Neuronal stem cell (in vitro differentiated cells): ENCODE results near the gene NGFR.
A peak's percentile ranks its signal among the peaks of the same experiment; 100 is the strongest.

Experiments used
- DNase-seq: peaks from one replicate; pipeline ENCODE4 v3.0.0-alpha.2; 2013; ENCODE audit warnings: low spot score
- H2AFZ ChIP-seq: one replicate; pipeline ENCODE4 v1.6.1; 2013; ENCODE audit warnings: mild to moderate bottlenecking, low read length, inconsistent platforms
- H2AK5ac ChIP-seq: 2 replicates; pipeline ENCODE4 v1.6.1; 2013; ENCODE audit warnings: low read depth, mild to moderate bottlenecking, inconsistent platforms, low read length, moderate library complexity, mixed read lengths
- H2BK120ac ChIP-seq: 2 replicates; pipeline ENCODE4 v1.6.1; 2013; ENCODE audit warnings: low read depth, mild to moderate bottlenecking, inconsistent platforms, low read length, moderate library complexity, mixed read lengths
- H2BK12ac ChIP-seq: one replicate; pipeline ENCODE4 v1.6.1; 2013; ENCODE audit warnings: low read length, inconsistent platforms
- H2BK15ac ChIP-seq: 2 replicates; pipeline ENCODE4 v1.6.1; 2013; ENCODE audit warnings: mild to moderate bottlenecking, low read length, inconsistent platforms, mixed read lengths
- H2BK5ac ChIP-seq: one replicate; pipeline ENCODE4 v1.6.1; 2013; ENCODE audit warnings: inconsistent platforms, mild to moderate bottlenecking, low read length, moderate library complexity
- H3K14ac ChIP-seq: one replicate; pipeline ENCODE4 v1.6.1; 2013; ENCODE audit warnings: low read length, inconsistent platforms
- H3K18ac ChIP-seq: 2 replicates; pipeline ENCODE4 v1.6.1; 2013; ENCODE audit warnings: low read length, inconsistent platforms
- H3K23ac ChIP-seq: 2 replicates; pipeline ENCODE4 v1.6.1; 2013; ENCODE audit warnings: low read depth, mild to moderate bottlenecking, mixed read lengths, low read length, inconsistent platforms; ENCODE audit not compliant: poor library complexity
- H3K27ac ChIP-seq: replicated peaks from 3 replicates; pipeline ENCODE4 v1.5.1; 2013; ENCODE audit warnings: low read length, inconsistent platforms
- H3K27me3 ChIP-seq, 3 experiments: 2 replicates each; pipeline ENCODE4 v1.6.1; 2013; ENCODE audit warnings: low read length in 3 of 3, mild to moderate bottlenecking in 2 of 3, inconsistent platforms in 1 of 3, low read depth in 1 of 3, mixed read lengths in 1 of 3, moderate library complexity in 1 of 3; ENCODE audit not compliant: control insufficient read depth in 3 of 3, insufficient read depth in 3 of 3
- H3K36me3 ChIP-seq, 2 donors: replicated peaks in 1 of 2; 2 replicates each; pipeline ENCODE4 v1.6.1; 2013; ENCODE audit warnings: low read length in 2 of 2; ENCODE audit not compliant: control insufficient read depth in 2 of 2, insufficient read depth in 2 of 2
- H3K4ac ChIP-seq: 2 replicates; pipeline ENCODE4 v1.6.1; 2013; ENCODE audit warnings: inconsistent platforms, mild to moderate bottlenecking, low read length, moderate library complexity
- H3K4me1 ChIP-seq, 2 donors: 1 replicate in 1 of 2; 2 replicates in 1 of 2; pipeline ENCODE4 v1.6.1; 2013; ENCODE audit warnings: low read length in 2 of 2, low read depth in 1 of 2; ENCODE audit not compliant: control insufficient read depth in 2 of 2, insufficient read depth in 1 of 2
- H3K4me2 ChIP-seq: one replicate; pipeline ENCODE4 v1.6.1; 2013; ENCODE audit warnings: mild to moderate bottlenecking, low read length, inconsistent platforms; ENCODE audit not compliant: insufficient read depth, poor library complexity, severe bottlenecking
- H3K4me3 ChIP-seq, 2 donors: 2 replicates each; pipeline ENCODE4 v1.5.1; 2013; ENCODE audit warnings: low read length in 2 of 2, mild to moderate bottlenecking in 2 of 2, inconsistent platforms in 1 of 2, moderate library complexity in 1 of 2
- H3K79me1 ChIP-seq: one replicate; pipeline ENCODE4 v1.6.1; 2013; ENCODE audit warnings: low read depth, mild to moderate bottlenecking, inconsistent platforms, low read length, moderate library complexity
- H3K9ac ChIP-seq: one replicate; pipeline ENCODE4 v1.6.1; 2013; ENCODE audit warnings: mild to moderate bottlenecking, low read depth, low read length, inconsistent platforms; ENCODE audit not compliant: poor library complexity
- H3K9me3 ChIP-seq, 2 donors: replicated peaks in 1 of 2; 2 replicates each; pipeline versions ENCODE3 to v1.6.1; 2013; ENCODE audit warnings: low read length in 2 of 2, mild to moderate bottlenecking in 2 of 2, inconsistent platforms in 1 of 2, low read depth in 1 of 2, mixed read lengths in 1 of 2, moderate library complexity in 1 of 2; ENCODE audit not compliant: control insufficient read depth in 2 of 2, insufficient read depth in 1 of 2
- H4K8ac ChIP-seq: one replicate; pipeline ENCODE4 v1.6.1; 2013; ENCODE audit warnings: low read depth, mild to moderate bottlenecking, inconsistent platforms, low read length, moderate library complexity
- H4K91ac ChIP-seq: one replicate; pipeline ENCODE4 v1.6.1; 2013; ENCODE audit warnings: low read length, low read depth, mild to moderate bottlenecking, inconsistent platforms; ENCODE audit not compliant: poor library complexity
- WGBS, 2 donors: extraction: QIAGEN DNeasy Blood & Tissue Kit; methylation state at CpG; one replicate each; pipeline ENCODE4 v1.1.7; 2013; ENCODE audit warnings: missing lambda C conversion rate in 2 of 2, mixed read lengths in 1 of 2; ENCODE audit not compliant: insufficient read length in 2 of 2, insufficient replicate concordance in 1 of 2; ENCODE audit errors: extremely low coverage in 2 of 2; 5-methylcytosine and 5-hydroxymethylcytosine counted together

NGFR gene

GRCh38 chr17:49524473-49525359 lies 29.6 kb downstream of the NGFR start:
- Histone ChIP-seq H3K4me3 (no peak overlapping the region), H2AK5ac (peak overlapping the region; percentile 68), H3K27me3 (peaks cover 0 to 75% (median 2%) of the 10 kb centered on the region in 3 experiments), H3K36me3 (no peaks in the 10 kb centered on the region), H3K18ac (peak overlapping the region; percentile 28), H3K4me1 (peaks cover 0 to 11% of the 10 kb centered on the region in 2 donors), H2BK15ac (peak overlapping the region; percentile 92), H2BK120ac (no peak overlapping the region), H3K23ac (no peak overlapping the region), H3K14ac (no peak overlapping the region), H4K8ac (no peak overlapping the region), H2BK5ac (no peak overlapping the region), H2AFZ (no peak overlapping the region), H3K4me2 (no peak overlapping the region), H3K27ac (no peak overlapping the region), H3K79me1 (no peaks in the 10 kb centered on the region), H2BK12ac (peak overlapping the region; percentile 58), H3K4ac (peak overlapping the region; percentile 66), H3K9ac (no peak overlapping the region), H3K9me3 (no peaks in the 10 kb centered on the region), H4K91ac (no peak overlapping the region)
- DNase-seq = no peak
- WGBS, 2 donors = no CpG with 5 or more reads among the region's 17 CpGs

DNA sequence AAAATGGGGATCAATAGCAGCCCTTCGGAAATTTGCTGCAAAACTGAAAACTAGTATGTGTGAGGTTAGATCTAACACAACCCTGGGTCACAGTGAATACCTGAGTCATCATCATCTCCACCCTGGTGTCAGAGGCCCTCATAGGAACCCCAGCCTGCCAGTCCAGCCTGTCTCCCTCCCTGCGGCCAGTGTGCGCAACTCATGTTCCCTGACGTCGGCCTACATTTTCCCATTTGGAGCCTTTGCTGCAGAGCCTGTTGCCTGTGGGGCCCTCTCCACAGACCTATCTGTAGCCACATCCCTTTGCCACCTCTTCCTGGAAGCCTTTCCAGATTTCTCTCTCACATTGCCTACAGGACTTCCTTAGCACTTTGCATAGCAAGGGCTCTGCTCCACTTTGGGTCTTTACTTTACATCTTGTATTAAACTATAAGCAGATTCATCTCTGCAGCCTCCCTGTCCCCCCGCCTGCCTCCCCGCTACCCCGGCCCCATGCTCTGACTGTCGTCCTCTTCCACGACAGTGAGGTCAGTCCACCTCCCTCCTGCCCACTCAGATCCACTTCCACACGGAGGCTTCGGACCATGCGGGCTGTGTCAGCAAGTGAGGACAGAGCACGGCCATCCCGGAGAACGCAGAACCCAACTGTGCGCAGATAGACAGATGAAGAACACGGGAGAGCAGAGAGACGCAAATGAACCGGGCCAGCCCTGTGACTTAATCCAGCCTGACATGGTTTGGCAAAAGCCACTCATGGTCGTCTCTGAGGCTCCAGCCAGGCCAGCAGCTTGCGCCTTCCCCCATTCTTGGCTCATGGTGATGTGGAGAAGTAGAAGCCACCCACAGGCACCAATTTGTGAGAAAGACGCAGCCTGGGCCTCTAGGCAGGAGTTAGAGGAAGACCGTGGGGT lies 31.0 kb downstream of the NGFR start:
- Histone ChIP-seq H3K79me1 (no peaks in the 10 kb centered on the region), H3K36me3 (no peaks in the 10 kb centered on the region), H2BK15ac (peak overlapping the region; percentile 93), H3K27ac (no peak overlapping the region), H3K4me1 (peaks cover 0 to 11% of the 10 kb centered on the region in 2 donors), H3K23ac (no peak overlapping the region), H2BK5ac (peak overlapping the region; percentile 66), H3K4ac (no peak overlapping the region), H3K27me3 (peaks cover 0 to 66% (median 2%) of the 10 kb centered on the region in 3 experiments), H4K91ac (no peak overlapping the region), H3K9ac (no peak overlapping the region), H2BK12ac (peak overlapping the region; percentile 80), H2AFZ (no peak overlapping the region), H3K18ac (peak overlapping the region; percentile 90), H3K14ac (peak overlapping the region; percentile 67), H3K9me3 (no peaks in the 10 kb centered on the region), H2BK120ac (peak overlapping the region; percentile 67), H4K8ac (peak overlapping the region; percentile 23), H2AK5ac (peak overlapping the region; percentile 87), H3K4me2 (no peak overlapping the region), H3K4me3 (no peak overlapping the region)
- DNase-seq = no peak
- WGBS, 2 donors = no CpG with 5 or more reads among the region's 24 CpGs

DNA sequence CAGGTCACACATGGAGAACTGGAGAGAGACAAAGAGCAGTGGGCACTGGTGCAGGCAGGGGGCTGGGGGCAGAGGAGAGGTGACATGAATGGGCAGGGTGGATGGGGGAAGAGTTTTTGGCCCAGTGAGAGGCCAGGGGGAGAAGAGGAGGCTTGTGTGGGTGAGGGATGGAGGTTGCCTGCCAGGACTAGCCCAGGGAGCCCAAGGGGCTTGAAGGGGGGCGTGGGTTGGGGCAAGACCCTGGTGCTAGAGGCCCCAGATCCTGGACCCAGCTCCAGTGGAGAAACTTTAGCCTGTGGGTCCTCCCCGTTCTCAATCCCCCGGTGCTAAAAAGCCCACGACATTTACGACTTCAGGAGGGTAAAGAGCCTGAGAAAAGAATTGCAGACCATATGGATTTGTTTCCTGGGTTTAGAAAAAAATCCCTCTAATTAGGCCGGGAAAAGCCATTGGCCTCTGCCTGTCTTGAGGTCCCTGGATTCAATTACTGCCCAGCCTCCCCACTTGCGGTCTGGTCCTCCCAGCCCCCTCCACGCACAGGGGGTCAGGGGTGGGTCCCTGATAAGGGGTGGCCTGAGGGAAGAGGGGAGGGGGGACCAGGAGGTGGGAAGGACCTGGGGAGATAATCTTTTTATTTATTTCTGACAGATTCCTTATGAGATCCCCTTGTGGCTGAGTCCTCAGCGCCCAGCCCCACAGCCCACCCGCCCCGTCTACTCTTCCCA lies 33.0 kb downstream of the NGFR start:
- peak overlapping the region; percentile 96 for H2BK15ac ChIP-seq
- no peaks in the 10 kb centered on the region for H3K9me3 ChIP-seq
- H4K8ac ChIP-seq = peak overlapping the region; percentile 92
- no peak overlapping the region for H3K27ac ChIP-seq
- H2BK5ac ChIP-seq = peak overlapping the region; percentile 78
- H3K27me3 ChIP-seq = peaks cover 0 to 49% (median 2%) of the 10 kb centered on the region in 3 experiments
- peak overlapping the region; percentile 95 for H3K18ac ChIP-seq
- H3K4me3 ChIP-seq = no peak overlapping the region
- peaks cover 0 to 11% of the 10 kb centered on the region in 2 donors for H3K4me1 ChIP-seq
- no peak overlapping the region for H4K91ac ChIP-seq
- H3K23ac ChIP-seq = no peak overlapping the region
- no peak overlapping the region for H2AFZ ChIP-seq
- no peaks in the 10 kb centered on the region for H3K36me3 ChIP-seq
- WGBS, 2 donors = no CpG with 5 or more reads among the region's 11 CpGs
- H2AK5ac ChIP-seq = peak overlapping the region; percentile 84
- H3K4me2 ChIP-seq = no peak overlapping the region
- peak overlapping the region; percentile 6 for H3K14ac ChIP-seq
- no peak overlapping the region for H3K4ac ChIP-seq
- H3K9ac ChIP-seq = no peak overlapping the region
- no peaks in the 10 kb centered on the region for H3K79me1 ChIP-seq
- H2BK12ac ChIP-seq = peak overlapping the region; percentile 84
- DNase-seq = no peak
- H2BK120ac ChIP-seq = no peak overlapping the region
